ENCODE data around the gene JAK1. TPM values are rescaled to one million over a fixed set of nuclear protein-coding genes. Genes with fewer than 3 reads are reported as not detected.

Gene JAK1
- total and polyA plus RNA-seq, 9 of the 15 experiments (the other 6 are each of a cell fraction or from before 2014, with no cell fraction given), result 9.7 to 44.1 (median 42.5) TPM

DNA sequence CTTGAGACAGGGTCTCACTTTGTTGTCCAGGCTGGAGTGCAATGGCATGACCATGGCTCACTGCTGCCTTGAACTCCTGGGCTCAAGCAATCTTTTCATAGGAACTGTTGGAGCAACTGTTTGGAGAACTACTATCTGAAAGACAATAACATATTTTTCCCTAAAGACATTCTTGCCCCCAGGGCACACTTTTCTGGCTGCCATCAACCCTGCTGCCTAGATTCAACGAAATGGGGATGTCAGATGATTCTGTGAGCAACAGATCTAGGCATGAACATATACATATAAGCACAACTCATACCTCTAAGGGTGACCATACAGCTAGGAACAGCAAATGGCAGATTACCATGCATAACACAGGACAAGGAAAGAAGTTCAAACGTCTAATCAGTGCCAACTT is 27.4 kb downstream of the JAK1 start:
- no peak for ATAC-seq
- Histone ChIP-seq H3K4me2 (ENCODE audit: insufficient read depth, low read length) (no peak overlapping the region), H4K20me1 (replicated peaks; ENCODE audit: control insufficient read depth, insufficient read depth, low read length) (peaks cover 6% of the 10 kb centered on the region; the same call in 1 of the 2 replicates), H2AFZ (ENCODE audit: low read depth, low read length) (no peak overlapping the region), H3K9me3 (replicated peaks; ENCODE audit: control insufficient read depth, insufficient read depth, low read depth, low read length) (no peaks in the 10 kb centered on the region), H3K9ac (ENCODE audit: insufficient read depth in 1 of 2, low read depth in 2 of 2, low read length in 2 of 2) (no peak overlapping the region), H3K36me3 (ENCODE audit: control insufficient read depth, insufficient read depth, low read length) (no peaks in the 10 kb centered on the region), H3K79me2 (ENCODE audit: control insufficient read depth, insufficient read depth, low read length) (peaks cover 46% of the 10 kb centered on the region), H3K4me1 (replicated peaks in 1 of 2; ENCODE audit: control insufficient read depth in 2 of 2, insufficient read depth in 2 of 2, low read length in 2 of 2) (peaks cover 0 to 13% of the 10 kb centered on the region in 2 experiments; a peak in 2 of 5 replicates), H3K9me1 (ENCODE audit: control insufficient read depth, insufficient read depth, low read length) (no peaks in the 10 kb centered on the region), H3K27ac (ENCODE audit: extremely low read depth, low read depth, low read length) (no peak overlapping the region), H3K4me3 (no peak overlapping the region), H3K27me3 (ENCODE audit: control insufficient read depth in 2 of 2, insufficient read depth in 2 of 2, low read length in 2 of 2) (no peaks in the 10 kb centered on the region)
- in situ Hi-C loops (cut with MboI) (no loop called here), intact Hi-C loops (cut with micrococcal nuclease) (no loop called here)
- ChIA-PET POLR2A (interaction anchor here (1.0 kb wide), 1 partner anchor 22 kb away, joined by 4 read pairs; no protein-coding TSS in a partner anchor), CTCF (ENCODE audit: low intra/inter-chr PET ratio) (no interaction called here)
- 28% methylated on average over 2 of the region's 2 CpGs for WGBS (ENCODE audit: insufficient coverage, low coverage, missing lambda C conversion rate)
- no TSS peak for BruUV-seq (replicated peaks)
- FAIRE-seq, result no peak
- no peak for DNase-seq (ENCODE audit: extremely low read depth in 1 of 4, low spot score in 3 of 4)
- TF ChIP-seq, protein P1, sequence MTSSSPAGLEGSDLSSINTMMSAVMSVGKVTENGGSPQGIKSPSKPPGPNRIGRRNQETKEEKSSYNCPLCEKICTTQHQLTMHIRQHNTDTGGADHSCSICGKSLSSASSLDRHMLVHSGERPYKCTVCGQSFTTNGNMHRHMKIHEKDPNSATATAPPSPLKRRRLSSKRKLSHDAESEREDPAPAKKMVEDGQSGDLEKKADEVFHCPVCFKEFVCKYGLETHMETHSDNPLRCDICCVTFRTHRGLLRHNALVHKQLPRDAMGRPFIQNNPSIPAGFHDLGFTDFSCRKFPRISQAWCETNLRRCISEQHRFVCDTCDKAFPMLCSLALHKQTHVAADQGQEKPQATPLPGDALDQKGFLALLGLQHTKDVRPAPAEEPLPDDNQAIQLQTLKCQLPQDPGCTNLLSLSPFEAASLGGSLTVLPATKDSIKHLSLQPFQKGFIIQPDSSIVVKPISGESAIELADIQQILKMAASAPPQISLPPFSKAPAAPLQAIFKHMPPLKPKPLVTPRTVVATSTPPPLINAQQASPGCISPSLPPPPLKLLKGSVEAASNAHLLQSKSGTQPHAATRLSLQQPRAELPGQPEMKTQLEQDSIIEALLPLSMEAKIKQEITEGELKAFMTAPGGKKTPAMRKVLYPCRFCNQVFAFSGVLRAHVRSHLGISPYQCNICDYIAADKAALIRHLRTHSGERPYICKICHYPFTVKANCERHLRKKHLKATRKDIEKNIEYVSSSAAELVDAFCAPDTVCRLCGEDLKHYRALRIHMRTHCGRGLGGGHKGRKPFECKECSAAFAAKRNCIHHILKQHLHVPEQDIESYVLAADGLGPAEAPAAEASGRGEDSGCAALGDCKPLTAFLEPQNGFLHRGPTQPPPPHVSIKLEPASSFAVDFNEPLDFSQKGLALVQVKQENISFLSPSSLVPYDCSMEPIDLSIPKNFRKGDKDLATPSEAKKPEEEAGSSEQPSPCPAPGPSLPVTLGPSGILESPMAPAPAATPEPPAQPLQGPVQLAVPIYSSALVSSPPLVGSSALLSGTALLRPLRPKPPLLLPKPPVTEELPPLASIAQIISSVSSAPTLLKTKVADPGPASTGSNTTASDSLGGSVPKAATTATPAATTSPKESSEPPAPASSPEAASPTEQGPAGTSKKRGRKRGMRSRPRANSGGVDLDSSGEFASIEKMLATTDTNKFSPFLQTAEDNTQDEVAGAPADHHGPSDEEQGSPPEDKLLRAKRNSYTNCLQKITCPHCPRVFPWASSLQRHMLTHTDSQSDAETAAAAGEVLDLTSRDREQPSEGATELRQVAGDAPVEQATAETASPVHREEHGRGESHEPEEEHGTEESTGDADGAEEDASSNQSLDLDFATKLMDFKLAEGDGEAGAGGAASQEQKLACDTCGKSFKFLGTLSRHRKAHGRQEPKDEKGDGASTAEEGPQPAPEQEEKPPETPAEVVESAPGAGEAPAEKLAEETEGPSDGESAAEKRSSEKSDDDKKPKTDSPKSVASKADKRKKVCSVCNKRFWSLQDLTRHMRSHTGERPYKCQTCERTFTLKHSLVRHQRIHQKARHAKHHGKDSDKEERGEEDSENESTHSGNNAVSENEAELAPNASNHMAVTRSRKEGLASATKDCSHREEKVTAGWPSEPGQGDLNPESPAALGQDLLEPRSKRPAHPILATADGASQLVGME (CRISPR knock-in tag; IDR thresholded peaks at IDR 0.05), result no peak
- no peak for TF ChIP-seq ZNF146 (CRISPR knock-in tag; IDR thresholded peaks at IDR 0.05; ENCODE audit: unreplicated experiment)
- no peak for TF ChIP-seq ETS2 (tag; IDR thresholded peaks at IDR 0.05; ENCODE audit: borderline replicate concordance, poor library complexity, severe bottlenecking)
- TF ChIP-seq HMGN3 (IDR thresholded peaks at IDR 0.05; ENCODE audit: borderline replicate concordance, extremely low read depth, insufficient read length, low read depth, low read length), result no peak
- TF ChIP-seq HLTF (IDR thresholded peaks at IDR 0.05), result no peak
- no peak for TF ChIP-seq ZBTB1 (CRISPR knock-in tag; IDR thresholded peaks at IDR 0.05; ENCODE audit: borderline replicate concordance, low read depth)
- TF ChIP-seq SNIP1 (IDR thresholded peaks at IDR 0.05; ENCODE audit: low read depth), result no peak
- TF ChIP-seq HDAC8 (tag; IDR thresholded peaks at IDR 0.05), result no peak
- TF ChIP-seq, protein P2, sequence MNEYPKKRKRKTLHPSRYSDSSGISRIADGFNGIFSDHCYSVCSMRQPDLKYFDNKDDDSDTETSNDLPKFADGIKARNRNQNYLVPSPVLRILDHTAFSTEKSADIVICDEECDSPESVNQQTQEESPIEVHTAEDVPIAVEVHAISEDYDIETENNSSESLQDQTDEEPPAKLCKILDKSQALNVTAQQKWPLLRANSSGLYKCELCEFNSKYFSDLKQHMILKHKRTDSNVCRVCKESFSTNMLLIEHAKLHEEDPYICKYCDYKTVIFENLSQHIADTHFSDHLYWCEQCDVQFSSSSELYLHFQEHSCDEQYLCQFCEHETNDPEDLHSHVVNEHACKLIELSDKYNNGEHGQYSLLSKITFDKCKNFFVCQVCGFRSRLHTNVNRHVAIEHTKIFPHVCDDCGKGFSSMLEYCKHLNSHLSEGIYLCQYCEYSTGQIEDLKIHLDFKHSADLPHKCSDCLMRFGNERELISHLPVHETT (CRISPR knock-in tag; conservative IDR thresholded peaks at IDR 0.05 in 1 of 2, IDR thresholded peaks at IDR 0.05 in 1 of 2), result no peak
- TF ChIP-seq, protein P3, sequence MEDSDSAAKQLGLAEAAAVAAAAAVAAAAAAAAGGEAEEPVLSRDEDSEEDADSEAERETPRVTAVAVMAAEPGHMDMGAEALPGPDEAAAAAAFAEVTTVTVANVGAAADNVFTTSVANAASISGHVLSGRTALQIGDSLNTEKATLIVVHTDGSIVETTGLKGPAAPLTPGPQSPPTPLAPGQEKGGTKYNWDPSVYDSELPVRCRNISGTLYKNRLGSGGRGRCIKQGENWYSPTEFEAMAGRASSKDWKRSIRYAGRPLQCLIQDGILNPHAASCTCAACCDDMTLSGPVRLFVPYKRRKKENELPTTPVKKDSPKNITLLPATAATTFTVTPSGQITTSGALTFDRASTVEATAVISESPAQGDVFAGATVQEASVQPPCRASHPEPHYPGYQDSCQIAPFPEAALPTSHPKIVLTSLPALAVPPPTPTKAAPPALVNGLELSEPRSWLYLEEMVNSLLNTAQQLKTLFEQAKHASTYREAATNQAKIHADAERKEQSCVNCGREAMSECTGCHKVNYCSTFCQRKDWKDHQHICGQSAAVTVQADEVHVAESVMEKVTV (CRISPR knock-in tag; IDR thresholded peaks at IDR 0.05), result no peak
- TF ChIP-seq HMG20A (CRISPR knock-in tag; conservative IDR thresholded peaks at IDR 0.05), result no peak
- TF ChIP-seq ZFP36 (IDR thresholded peaks at IDR 0.05; ENCODE audit: low read depth, low read length, partially characterized antibody), result no peak

Data from K562 (cell line).